ENCODE results near the gene HEXD. TPM values are rescaled to one million over a fixed set of nuclear protein-coding genes. Genes with fewer than 3 reads are reported as not detected.

HEXD gene
- total and polyA plus RNA-seq, 2 donors (not counting 1 experiment from before 2014, with no cell fraction given) = 6.4 to 16.7 TPM

- Histone ChIP-seq H4K20me1 (ENCODE audit: control insufficient read depth, extremely low read depth, insufficient read depth, low read length) (no peaks in the 10 kb centered on the region), H3K36me3 (ENCODE audit: control insufficient read depth, insufficient read depth, low read length) (no peaks in the 10 kb centered on the region), H3K79me2 (ENCODE audit: control insufficient read depth, insufficient read depth, low read length) (no peaks in the 10 kb centered on the region), H3K9me3 (ENCODE audit: control insufficient read depth, insufficient read depth, low read depth, low read length) (no peaks in the 10 kb centered on the region), H3K4me2 (ENCODE audit: extremely low read depth, insufficient read depth, low read length) (no peak overlapping the region), H3K9ac (ENCODE audit: insufficient read depth, low read length) (no peak overlapping the region), H3K4me1 (ENCODE audit: control insufficient read depth, extremely low read depth, insufficient read depth, low read length) (no peaks in the 10 kb centered on the region), H3K27ac (ENCODE audit: insufficient read depth, low read length) (no peak overlapping the region), H3K4me3 (replicated peaks in 1 of 4; ENCODE audit: control extremely low read depth in 1 of 4, insufficient read depth in 1 of 4, low read depth in 3 of 4, low read length in 4 of 4) (no peak overlapping the region), H2AFZ (ENCODE audit: low read length) (no peak overlapping the region), H3K27me3 (ENCODE audit: control insufficient read depth, insufficient read depth, low read length) (peaks cover 17% of the 10 kb centered on the region)
- peak in 1 of 2 donors; percentile 36 for DNase-seq (ENCODE audit: low read depth in 2 of 2)
- peak; percentile 13 for TF ChIP-seq EZH2 (IDR thresholded peaks at IDR 0.05; ENCODE audit: low read length, missing control alignments)
- TF ChIP-seq CTCF (conservative IDR thresholded peaks at IDR 0.05 in 1 of 2, IDR thresholded peaks at IDR 0.05 in 1 of 2; ENCODE audit: low read depth in 1 of 2, low read length in 2 of 2) = no peak
These were observed 31.8 kb upstream of the HEXD start for GRCh38 chr17:82386255-82386831.

- no peak for DNase-seq (ENCODE audit: low read depth in 2 of 2)
- Histone ChIP-seq H3K4me3 (replicated peaks in 1 of 4; ENCODE audit: control extremely low read depth in 1 of 4, insufficient read depth in 1 of 4, low read depth in 3 of 4, low read length in 4 of 4) (no peak overlapping the region), H3K79me2 (ENCODE audit: control insufficient read depth, insufficient read depth, low read length) (no peaks in the 10 kb centered on the region), H3K27ac (ENCODE audit: insufficient read depth, low read length) (no peak overlapping the region), H3K4me1 (ENCODE audit: control insufficient read depth, extremely low read depth, insufficient read depth, low read length) (no peaks in the 10 kb centered on the region), H3K4me2 (ENCODE audit: extremely low read depth, insufficient read depth, low read length) (no peak overlapping the region), H3K27me3 (ENCODE audit: control insufficient read depth, insufficient read depth, low read length) (peaks cover 17% of the 10 kb centered on the region), H2AFZ (ENCODE audit: low read length) (no peak overlapping the region), H4K20me1 (ENCODE audit: control insufficient read depth, extremely low read depth, insufficient read depth, low read length) (no peaks in the 10 kb centered on the region), H3K36me3 (ENCODE audit: control insufficient read depth, insufficient read depth, low read length) (no peaks in the 10 kb centered on the region), H3K9me3 (ENCODE audit: control insufficient read depth, insufficient read depth, low read depth, low read length) (no peaks in the 10 kb centered on the region), H3K9ac (ENCODE audit: insufficient read depth, low read length) (no peak overlapping the region)
- TF ChIP-seq CTCF (conservative IDR thresholded peaks at IDR 0.05 in 1 of 2, IDR thresholded peaks at IDR 0.05 in 1 of 2; ENCODE audit: low read depth in 1 of 2, low read length in 2 of 2) (no peak), EZH2 (IDR thresholded peaks at IDR 0.05; ENCODE audit: low read length, missing control alignments) (no peak)
These were observed 31.1 kb upstream of the HEXD start for GRCh38 chr17:82386881-82387704.

GRCh38 chr17:82387705-82388106 lies 30.4 kb upstream of the HEXD start:
- Histone ChIP-seq H3K79me2 (ENCODE audit: control insufficient read depth, insufficient read depth, low read length) (no peaks in the 10 kb centered on the region), H3K36me3 (ENCODE audit: control insufficient read depth, insufficient read depth, low read length) (no peaks in the 10 kb centered on the region), H4K20me1 (ENCODE audit: control insufficient read depth, extremely low read depth, insufficient read depth, low read length) (no peaks in the 10 kb centered on the region), H3K9ac (ENCODE audit: insufficient read depth, low read length) (no peak overlapping the region), H2AFZ (ENCODE audit: low read length) (no peak overlapping the region), H3K4me3 (replicated peaks in 1 of 4; ENCODE audit: control extremely low read depth in 1 of 4, insufficient read depth in 1 of 4, low read depth in 3 of 4, low read length in 4 of 4) (no peak overlapping the region), H3K4me1 (ENCODE audit: control insufficient read depth, extremely low read depth, insufficient read depth, low read length) (no peaks in the 10 kb centered on the region), H3K4me2 (ENCODE audit: extremely low read depth, insufficient read depth, low read length) (no peak overlapping the region), H3K27ac (ENCODE audit: insufficient read depth, low read length) (no peak overlapping the region), H3K9me3 (ENCODE audit: control insufficient read depth, insufficient read depth, low read depth, low read length) (no peaks in the 10 kb centered on the region), H3K27me3 (ENCODE audit: control insufficient read depth, insufficient read depth, low read length) (peaks cover 17% of the 10 kb centered on the region)
- DNase-seq (ENCODE audit: low read depth in 2 of 2) = no peak
- TF ChIP-seq EZH2 (IDR thresholded peaks at IDR 0.05; ENCODE audit: low read length, missing control alignments) (no peak), CTCF (conservative IDR thresholded peaks at IDR 0.05 in 1 of 2, IDR thresholded peaks at IDR 0.05 in 1 of 2; ENCODE audit: low read depth in 1 of 2, low read length in 2 of 2) (no peak)

Measured in fibroblast of lung (primary cell).